ENCODE measurements around the gene CAMTA2. TPM values are rescaled to one million over a fixed set of nuclear protein-coding genes. Genes with fewer than 3 reads are reported as not detected.
"Not testable (repeated sequence)": the region's sequence is repeated elsewhere in the genome, so short reads cannot be mapped to it uniquely, and the experiment has no call there.

The CAMTA2 gene
- total RNA-seq: 62.9 TPM

DNA sequence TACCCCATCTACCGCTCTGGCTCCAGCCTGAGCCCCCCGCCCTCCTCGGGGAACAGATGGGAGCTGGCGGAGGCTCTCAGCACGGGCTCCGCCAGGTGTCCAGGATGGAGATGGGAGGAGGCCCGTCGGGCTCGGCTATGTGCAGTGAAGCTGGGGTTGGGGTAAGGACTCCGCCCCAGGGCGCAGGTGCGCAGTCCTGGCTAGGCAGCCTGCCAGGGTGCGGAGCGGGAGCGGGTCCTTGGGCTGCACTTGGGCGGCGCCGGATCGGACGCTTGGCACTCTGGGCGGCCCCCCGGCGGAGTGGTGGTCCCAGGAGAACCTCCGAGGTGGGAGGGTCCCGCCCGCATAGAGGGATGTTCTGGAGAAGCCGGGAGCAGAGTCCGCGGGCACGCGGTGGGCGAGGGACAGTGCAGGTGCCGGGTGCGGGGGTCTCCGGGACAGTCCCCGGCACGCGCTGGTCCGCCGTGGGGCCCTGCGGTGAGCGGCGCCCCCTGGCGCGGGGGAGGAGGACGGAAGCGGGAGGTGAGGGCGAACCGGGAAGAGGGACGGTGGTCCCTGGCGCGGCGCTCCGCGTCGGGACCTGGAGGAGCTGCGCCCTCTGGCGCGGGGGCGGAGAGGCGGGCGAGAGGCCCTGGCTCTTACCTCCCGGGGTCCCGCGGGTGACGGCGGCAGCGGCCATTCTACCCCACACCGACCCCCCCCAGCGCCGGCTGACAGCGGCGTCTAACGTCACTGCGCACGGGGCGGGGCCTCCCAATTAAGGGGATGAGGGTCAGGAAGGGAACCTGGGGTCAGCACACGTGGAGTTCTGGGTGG lies at the start of gene CAMTA2:
TSS of gene CAMTA2 (minus strand) at position 725 of the 816 bp plus-strand sequence. CDS start 1,453 bp downstream, outside the sequence.
- intact Hi-C loops (cut with DNase I): no loop called here
- DNase-seq (ENCODE audit: low spot score) (peak; percentile 96), ATAC-seq (peak; percentile 97)

- intact Hi-C loops (cut with DNase I): no loop called here
These were observed 47.8 kb upstream of the CAMTA2 start, which contains the start of gene SLC52A1 for GRCh38 chr17:5035315-5035714. Gene SLC52A1, minus strand, starts transcription at chr17:5035426. Its CDS starts 820 bp downstream, at chr17:5034606.

GRCh38 chr17:5034651-5035050 lies 47.2 kb upstream of the CAMTA2 start:
- intact Hi-C loops (cut with DNase I): no loop called here
- DNase-seq (ENCODE audit: low spot score) (no peak), ATAC-seq (no peak)

More at GRCh38 chr17:5035315-5035714, 47.8 kb upstream of the CAMTA2 start, which contains the start of gene SLC52A1:
- DNase-seq (ENCODE audit: low spot score) (no peak), ATAC-seq (no peak)

GRCh38 chr17:5034063-5034462 lies 46.6 kb upstream of the CAMTA2 start:
- DNase-seq (ENCODE audit: low spot score): no peak
- no peak for ATAC-seq
- intact Hi-C loops (cut with DNase I): no loop called here

DNA sequence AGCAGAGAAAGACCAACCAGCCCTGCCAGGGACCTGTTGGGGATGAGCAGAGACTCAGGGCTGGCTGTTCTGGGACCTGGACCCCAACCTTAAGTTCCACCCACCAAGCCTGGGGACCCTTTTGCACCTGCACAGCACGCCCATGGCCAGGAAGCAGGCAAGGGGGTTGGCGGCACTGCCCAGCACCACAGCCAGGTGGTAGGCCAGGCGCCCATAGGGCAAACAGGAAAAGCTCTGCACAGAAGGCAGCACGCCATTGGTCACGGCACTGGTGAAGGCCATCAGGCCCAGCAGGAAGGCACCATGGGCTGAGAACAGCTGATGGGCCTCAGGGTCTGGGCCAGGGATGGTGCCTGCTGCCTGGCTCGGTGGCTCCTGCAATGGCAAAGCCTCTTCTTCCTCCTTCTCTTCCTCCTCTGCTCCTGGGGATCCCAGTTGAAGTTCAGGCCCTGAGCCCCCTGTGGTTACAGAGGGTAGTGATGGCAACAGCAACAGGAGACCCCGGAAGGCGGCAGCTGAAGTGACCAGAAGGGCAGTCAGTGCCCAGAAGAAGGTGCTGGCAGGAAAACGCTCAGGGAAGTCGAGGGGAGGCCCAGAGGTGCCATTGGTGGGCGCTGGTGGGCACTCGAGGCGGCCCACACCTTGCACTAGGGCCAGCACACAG lies 46.0 kb upstream of the CAMTA2 start:
- DNase-seq (ENCODE audit: low spot score) (no peak), ATAC-seq (no peak)
- intact Hi-C loops (cut with DNase I): no loop called here

GRCh38 chr17:5032865-5033264 lies 45.4 kb upstream of the CAMTA2 start:
- intact Hi-C loops (cut with DNase I): no loop called here
- no peak for DNase-seq (ENCODE audit: low spot score)

GRCh38 chr17:5031365-5032082 lies 44.0 kb upstream of the CAMTA2 start:
- DNase-seq (ENCODE audit: low spot score): peak; percentile 85
- peak; percentile 82 for ATAC-seq
- intact Hi-C loops (cut with DNase I): no loop called here

More at GRCh38 chr17:5032865-5033264, 45.4 kb upstream of the CAMTA2 start:
- ATAC-seq: no peak

GRCh38 chr17:5030168-5030567 lies 42.7 kb upstream of the CAMTA2 start:
- intact Hi-C loops (cut with DNase I); ATAC-seq; DNase-seq (ENCODE audit: low spot score): not testable (repeated sequence)

DNA sequence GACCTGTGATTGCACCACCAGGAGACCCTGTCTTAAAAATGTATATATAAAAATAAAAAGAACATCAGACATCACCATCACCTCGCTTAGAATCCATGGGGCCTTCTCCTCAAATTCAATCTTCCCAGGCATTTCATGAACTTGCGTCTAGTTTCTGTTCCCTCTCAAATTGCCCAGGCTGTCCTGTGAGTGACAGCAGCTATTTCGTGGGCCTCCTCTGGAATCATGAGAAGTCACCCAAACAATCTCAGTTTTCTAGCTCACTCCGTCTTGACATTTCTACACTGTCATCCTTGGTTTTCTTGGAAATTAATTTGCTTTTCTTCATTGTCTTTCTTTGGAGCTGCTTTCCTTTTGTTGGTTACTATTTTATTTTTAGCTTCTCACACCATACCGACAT lies 40.4 kb upstream of the CAMTA2 start:
- intact Hi-C loops (cut with DNase I): no loop called here
- no peak for DNase-seq (ENCODE audit: low spot score)
- no peak for ATAC-seq

- intact Hi-C loops (cut with DNase I): no loop called here
- DNase-seq (ENCODE audit: low spot score) (no peak), ATAC-seq (no peak)
These were observed 39.8 kb upstream of the CAMTA2 start for GRCh38 chr17:5027299-5027698.

DNA sequence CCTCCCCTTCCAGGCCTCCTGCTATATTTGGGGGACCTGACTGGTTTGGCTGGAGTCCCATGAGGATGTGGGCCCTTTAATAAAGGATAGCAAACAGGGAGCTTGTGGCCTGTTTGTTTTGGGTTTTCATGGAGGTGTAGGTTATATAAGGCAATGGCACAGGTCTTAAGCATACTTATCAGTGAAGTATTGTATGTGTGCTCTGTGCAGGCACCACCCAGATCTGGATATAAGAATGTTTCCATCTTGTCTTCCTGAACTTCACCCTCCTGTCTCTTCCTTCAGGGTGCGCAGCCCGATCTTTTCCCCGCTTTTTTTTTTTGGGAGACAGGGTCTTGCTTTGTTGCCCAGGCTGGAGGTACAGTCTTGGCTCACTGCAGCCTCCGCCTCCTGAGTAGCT lies 37.1 kb upstream of the CAMTA2 start:
- DNase-seq (ENCODE audit: low spot score) (no peak), ATAC-seq (no peak)
- intact Hi-C loops (cut with DNase I): no loop called here

DNA sequence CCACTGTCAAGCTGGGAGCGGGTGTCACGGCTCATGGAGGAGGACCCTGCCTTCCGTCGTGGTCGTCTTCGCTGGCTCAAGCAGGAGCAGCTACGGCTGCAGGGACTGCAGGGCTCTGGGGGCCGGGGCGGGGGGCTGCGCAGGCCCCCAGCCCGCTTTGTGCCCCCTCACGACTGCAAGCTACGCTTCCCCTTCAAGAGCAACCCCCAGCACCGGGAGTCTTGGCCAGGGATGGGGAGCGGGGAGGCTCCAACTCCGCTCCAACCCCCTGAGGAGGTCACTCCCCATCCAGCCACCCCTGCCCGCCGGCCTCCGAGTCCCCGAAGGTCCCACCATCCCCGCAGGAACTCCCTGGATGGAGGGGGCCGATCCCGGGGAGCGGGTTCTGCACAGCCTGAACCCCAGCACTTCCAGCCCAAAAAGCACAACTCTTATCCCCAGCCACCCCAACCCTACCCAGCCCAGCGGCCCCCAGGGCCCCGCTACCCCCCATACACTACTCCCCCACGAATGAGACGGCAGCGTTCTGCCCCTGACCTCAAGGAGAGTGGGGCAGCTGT lies 36.2 kb upstream of the CAMTA2 start:
- intact Hi-C loops (cut with DNase I): no loop called here
- peak; percentile 20 for ATAC-seq
- DNase-seq (ENCODE audit: low spot score): no peak

GRCh38 chr17:5022171-5022711 lies 34.8 kb upstream of the CAMTA2 start:
- intact Hi-C loops (cut with DNase I): no loop called here
- no peak for DNase-seq (ENCODE audit: low spot score)
- ATAC-seq: no peak

DNA sequence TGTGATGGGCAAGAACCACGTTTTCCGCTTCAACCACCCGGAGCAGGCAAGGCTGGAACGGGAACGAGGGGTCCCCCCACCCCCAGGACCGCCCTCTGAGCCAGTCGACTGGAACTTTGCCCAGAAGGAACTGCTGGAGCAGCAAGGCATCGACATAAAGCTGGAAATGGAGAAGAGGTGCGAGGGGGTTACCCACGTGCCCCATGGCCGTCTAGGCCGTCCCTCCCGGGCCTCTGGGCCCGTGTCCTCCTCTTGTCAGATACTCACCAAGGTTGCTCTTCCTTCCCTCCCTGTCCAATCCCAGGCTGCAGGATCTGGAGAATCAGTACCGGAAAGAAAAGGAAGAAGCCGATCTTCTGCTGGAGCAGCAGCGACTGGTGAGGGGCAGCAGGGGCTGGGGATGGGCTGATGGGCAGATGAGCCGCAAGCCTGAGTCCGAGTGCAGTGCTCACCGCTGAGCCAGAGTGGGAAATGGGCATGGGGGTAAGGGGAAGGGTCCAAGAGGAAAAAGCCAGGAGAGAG lies 33.1 kb upstream of the CAMTA2 start:
- intact Hi-C loops (cut with DNase I): no loop called here
- no peak for DNase-seq (ENCODE audit: low spot score)
- ATAC-seq: no peak

DNA sequence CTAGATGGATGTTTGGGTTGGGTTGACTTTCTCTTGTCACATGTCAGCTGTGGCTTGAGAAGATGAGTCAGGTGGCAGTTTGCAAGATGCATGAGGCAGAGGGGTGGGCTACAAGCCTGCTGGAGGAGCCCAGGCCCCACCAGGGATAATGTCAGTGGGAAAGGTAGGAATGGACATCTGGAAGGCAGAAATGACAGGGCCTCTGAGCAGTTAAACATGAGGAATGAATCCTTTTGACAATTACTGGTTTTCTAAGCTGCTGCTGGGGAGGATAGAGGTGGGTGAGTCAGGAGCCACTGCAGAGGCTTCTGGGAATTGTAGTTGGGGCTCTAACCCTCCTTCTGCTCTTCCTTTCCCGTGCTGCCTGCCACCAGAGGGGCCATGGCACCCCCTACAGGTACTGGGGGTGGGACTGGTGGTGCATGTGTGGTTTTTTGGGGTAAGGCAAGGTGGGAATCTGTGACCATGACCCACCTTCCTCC lies 32.0 kb upstream of the CAMTA2 start:
- DNase-seq (ENCODE audit: low spot score): no peak
- no peak for ATAC-seq
- intact Hi-C loops (cut with DNase I): no loop called here

DNA sequence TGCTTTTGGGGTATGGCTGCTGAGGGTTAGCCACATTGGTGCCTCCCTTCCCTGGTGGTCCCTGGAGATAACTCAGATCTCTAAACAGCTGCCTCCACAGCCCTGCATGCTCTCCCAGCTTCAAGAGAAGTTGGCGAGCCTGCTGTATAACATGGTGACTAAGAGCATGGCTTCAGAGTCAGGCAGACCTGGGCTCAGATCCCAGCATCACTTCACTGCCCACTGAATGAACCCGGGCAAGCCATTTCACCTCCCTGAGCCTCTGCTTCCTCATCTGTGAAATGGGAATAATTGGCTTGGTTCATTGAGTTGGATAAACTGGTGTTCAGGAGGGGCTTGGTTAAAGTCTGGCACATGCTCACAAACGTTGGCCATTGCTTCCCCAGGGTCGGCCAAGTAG lies 26.9 kb upstream of the CAMTA2 start:
- intact Hi-C loops (cut with DNase I): no loop called here
- ATAC-seq: no peak
- DNase-seq (ENCODE audit: low spot score): no peak

- no peak for ATAC-seq
- DNase-seq (ENCODE audit: low spot score): no peak
- intact Hi-C loops (cut with DNase I): no loop called here
These were observed 24.5 kb upstream of the CAMTA2 start for GRCh38 chr17:5011928-5012327.

- intact Hi-C loops (cut with DNase I): no loop called here
- no peak for DNase-seq (ENCODE audit: low spot score)
These were observed 15.9 kb upstream of the CAMTA2 start for GRCh38 chr17:5003214-5003867.

More at GRCh38 chr17:5003214-5003867, 15.9 kb upstream of the CAMTA2 start:
- ATAC-seq: no peak

Data from sciatic nerve (tissue), 2 donors.